ENCODE results near the gene CHD1. TPM values are rescaled to one million over a fixed set of nuclear protein-coding genes. Genes with fewer than 3 reads are reported as not detected.

CHD1 gene
- total RNA-seq, 2 donors from 2014 or later: 66.4 to 67.4 TPM

DNA sequence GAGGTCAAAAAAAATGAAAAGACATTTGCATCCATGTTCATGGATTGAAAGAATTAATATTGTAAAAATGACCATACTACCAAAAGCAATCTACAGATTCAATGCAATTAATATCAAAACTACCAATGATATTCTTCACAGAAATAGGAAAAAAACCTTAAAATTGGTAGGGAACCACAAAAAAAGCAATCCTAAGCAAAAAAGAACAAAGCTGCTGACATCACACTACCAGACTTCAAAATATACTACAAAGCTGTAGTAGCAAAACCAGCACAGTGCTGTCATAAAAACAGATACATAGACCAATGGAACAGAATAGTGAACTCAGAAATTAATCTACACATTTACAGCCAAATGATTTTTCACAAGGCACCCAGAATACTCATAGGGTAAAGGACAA, 121.0 kb downstream of the CHD1 start:
- peaks cover 7 to 19% of the 10 kb centered on the region in 2 donors for H3K9me3 Mint-ChIP-seq
- H3K4me1 Mint-ChIP-seq (ENCODE audit: low read depth): no peaks in the 10 kb centered on the region
- H3K27ac Mint-ChIP-seq: no peak overlapping the region
- DNase-seq: no peak
- H3K4me3 Mint-ChIP-seq: no peak overlapping the region
- no peak for ATAC-seq (replicated peaks in 1 of 2)
- no peaks in the 10 kb centered on the region for H3K27me3 Mint-ChIP-seq (ENCODE audit: low read depth)
- peaks cover 10 to 19% of the 10 kb centered on the region in 2 donors for H3K36me3 Mint-ChIP-seq (ENCODE audit: insufficient read depth in 2 of 2)

- no peaks in the 10 kb centered on the region for H3K4me1 Mint-ChIP-seq (ENCODE audit: low read depth)
- H3K4me3 Mint-ChIP-seq: no peak overlapping the region
- H3K27me3 Mint-ChIP-seq (ENCODE audit: low read depth): no peaks in the 10 kb centered on the region
- H3K36me3 Mint-ChIP-seq (ENCODE audit: insufficient read depth in 2 of 2): peaks cover 10 to 19% of the 10 kb centered on the region in 2 donors
- DNase-seq: no peak
- peaks cover 7 to 19% of the 10 kb centered on the region in 2 donors for H3K9me3 Mint-ChIP-seq
- no peak for ATAC-seq (replicated peaks in 1 of 2)
- H3K27ac Mint-ChIP-seq: no peak overlapping the region
Measured at GRCh38 chr5:98805070-98805469, 123.7 kb downstream of the CHD1 start.

- H3K36me3 Mint-ChIP-seq (ENCODE audit: insufficient read depth in 2 of 2): peaks cover 10 to 19% of the 10 kb centered on the region in 2 donors
- H3K4me3 Mint-ChIP-seq: no peak overlapping the region
- DNase-seq (no peak), ATAC-seq (replicated peaks in 1 of 2) (no peak)
- no peaks in the 10 kb centered on the region for H3K4me1 Mint-ChIP-seq (ENCODE audit: low read depth)
- H3K27me3 Mint-ChIP-seq (ENCODE audit: low read depth): no peaks in the 10 kb centered on the region
- H3K9me3 Mint-ChIP-seq: peaks cover 7 to 19% of the 10 kb centered on the region in 2 donors
- H3K27ac Mint-ChIP-seq: no peak overlapping the region
Measured at GRCh38 chr5:98804066-98804465, 124.7 kb downstream of the CHD1 start.

Other genes starting within 250 kb of the CHD1 start
- gene RGMB, start 155.3 kb downstream of the CHD1 start, total RNA-seq: 1 to 10 TPM; 2.2 to 3.9 TPM